ENCODE measurements around the gene SPRED2.

GRCh38 chr2:65364986-65365733 is 67.2 kb downstream of the SPRED2 start:
- TF ChIP-seq POLR2AphosphoS5 (IDR thresholded peaks at IDR 0.05; ENCODE audit: low read depth, low read length) (no peak), SIN3A (IDR thresholded peaks at IDR 0.05; ENCODE audit: borderline replicate concordance, insufficient read depth, low read length) (no peak), TAF1 (IDR thresholded peaks at IDR 0.05; ENCODE audit: borderline replicate concordance, insufficient read depth, low read length) (no peak)

Measured in PFSK-1 (cell line).